Mammary epithelial cell (primary cell): ENCODE results near the gene ATXN1.

Source experiments
- EZH2 ChIP-seq: IDR thresholded peaks from 2 replicates; pipeline ENCODE4 v1.6.1; 2012; ENCODE audit warnings: low read length, inconsistent platforms, borderline replicate concordance
- TF ChIP-seq, protein P1 (sequence below), 2 donors: IDR thresholded peaks in 1 of 2; conservative IDR thresholded peaks in 1 of 2; 2 replicates each; pipeline ENCODE4 v1.5.1; 2011 to 2012; ENCODE audit warnings: inconsistent platforms in 2 of 2, low read length in 2 of 2, mild to moderate bottlenecking in 2 of 2, control low read depth in 1 of 2, low read depth in 1 of 2; ENCODE audit not compliant: insufficient read depth in 1 of 2; ENCODE audit errors: extremely low read depth in 1 of 2

- TF ChIP-seq, protein P1, sequence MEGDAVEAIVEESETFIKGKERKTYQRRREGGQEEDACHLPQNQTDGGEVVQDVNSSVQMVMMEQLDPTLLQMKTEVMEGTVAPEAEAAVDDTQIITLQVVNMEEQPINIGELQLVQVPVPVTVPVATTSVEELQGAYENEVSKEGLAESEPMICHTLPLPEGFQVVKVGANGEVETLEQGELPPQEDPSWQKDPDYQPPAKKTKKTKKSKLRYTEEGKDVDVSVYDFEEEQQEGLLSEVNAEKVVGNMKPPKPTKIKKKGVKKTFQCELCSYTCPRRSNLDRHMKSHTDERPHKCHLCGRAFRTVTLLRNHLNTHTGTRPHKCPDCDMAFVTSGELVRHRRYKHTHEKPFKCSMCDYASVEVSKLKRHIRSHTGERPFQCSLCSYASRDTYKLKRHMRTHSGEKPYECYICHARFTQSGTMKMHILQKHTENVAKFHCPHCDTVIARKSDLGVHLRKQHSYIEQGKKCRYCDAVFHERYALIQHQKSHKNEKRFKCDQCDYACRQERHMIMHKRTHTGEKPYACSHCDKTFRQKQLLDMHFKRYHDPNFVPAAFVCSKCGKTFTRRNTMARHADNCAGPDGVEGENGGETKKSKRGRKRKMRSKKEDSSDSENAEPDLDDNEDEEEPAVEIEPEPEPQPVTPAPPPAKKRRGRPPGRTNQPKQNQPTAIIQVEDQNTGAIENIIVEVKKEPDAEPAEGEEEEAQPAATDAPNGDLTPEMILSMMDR (conservative IDR thresholded peaks at IDR 0.05 in 1 of 2, IDR thresholded peaks at IDR 0.05 in 1 of 2; ENCODE audit: extremely low read depth in 1 of 2, insufficient read depth in 1 of 2, low read depth in 1 of 2, low read length in 2 of 2) = no peak
- TF ChIP-seq EZH2 = no peak
Observed at GRCh38 chr6:16728513-16729182, 32.6 kb downstream of the ATXN1 start.
